Measurements from ENCODE around the gene SMNDC1. TPM values are rescaled to one million over a fixed set of nuclear protein-coding genes. Genes with fewer than 3 reads are reported as not detected.

Gene SMNDC1
- total RNA-seq, 1 donor from 2014 or later: 31.5 TPM

DNA sequence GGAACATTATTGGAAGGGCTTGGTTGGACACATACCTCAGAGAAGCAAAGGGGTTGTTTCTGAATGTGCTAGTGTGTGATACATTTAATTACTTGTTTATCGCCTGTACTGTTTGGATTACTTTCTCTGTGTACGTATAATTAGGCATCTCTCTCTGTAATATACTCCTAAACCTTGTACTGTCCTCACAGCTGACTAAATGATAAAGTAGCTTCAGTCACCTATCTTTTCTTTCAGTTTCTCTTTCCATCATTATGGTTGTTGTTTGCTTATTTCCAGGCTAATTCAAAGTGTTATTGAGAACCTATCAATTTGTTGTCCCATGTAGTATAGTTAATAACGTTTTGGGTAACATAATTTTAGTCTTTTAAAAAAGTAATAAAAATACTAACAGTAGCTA, 63.3 kb downstream of the SMNDC1 start:
- Histone ChIP-seq H3K27me3 (ENCODE audit: low read depth) (no peaks in the 10 kb centered on the region), H3K36me3 (peaks cover 7% of the 10 kb centered on the region), H3K4me1 (no peaks in the 10 kb centered on the region), H3K27ac (no peak overlapping the region), H3K4me3 (no peak overlapping the region), H3K9me3 (no peaks in the 10 kb centered on the region)
- TF ChIP-seq, protein P1, sequence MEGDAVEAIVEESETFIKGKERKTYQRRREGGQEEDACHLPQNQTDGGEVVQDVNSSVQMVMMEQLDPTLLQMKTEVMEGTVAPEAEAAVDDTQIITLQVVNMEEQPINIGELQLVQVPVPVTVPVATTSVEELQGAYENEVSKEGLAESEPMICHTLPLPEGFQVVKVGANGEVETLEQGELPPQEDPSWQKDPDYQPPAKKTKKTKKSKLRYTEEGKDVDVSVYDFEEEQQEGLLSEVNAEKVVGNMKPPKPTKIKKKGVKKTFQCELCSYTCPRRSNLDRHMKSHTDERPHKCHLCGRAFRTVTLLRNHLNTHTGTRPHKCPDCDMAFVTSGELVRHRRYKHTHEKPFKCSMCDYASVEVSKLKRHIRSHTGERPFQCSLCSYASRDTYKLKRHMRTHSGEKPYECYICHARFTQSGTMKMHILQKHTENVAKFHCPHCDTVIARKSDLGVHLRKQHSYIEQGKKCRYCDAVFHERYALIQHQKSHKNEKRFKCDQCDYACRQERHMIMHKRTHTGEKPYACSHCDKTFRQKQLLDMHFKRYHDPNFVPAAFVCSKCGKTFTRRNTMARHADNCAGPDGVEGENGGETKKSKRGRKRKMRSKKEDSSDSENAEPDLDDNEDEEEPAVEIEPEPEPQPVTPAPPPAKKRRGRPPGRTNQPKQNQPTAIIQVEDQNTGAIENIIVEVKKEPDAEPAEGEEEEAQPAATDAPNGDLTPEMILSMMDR (IDR thresholded peaks at IDR 0.05): no peak
- intact Hi-C loops (cut with DNase I): no loop called here
- ATAC-seq (no peak), DNase-seq (no peak)

Other genes starting within 250 kb of the SMNDC1 start
- gene MXI1, start 97.3 kb downstream of the SMNDC1 start, total RNA-seq: 33.3 TPM
- gene DUSP5, start 193.0 kb upstream of the SMNDC1 start, total RNA-seq: 8.9 TPM

Data from lower lobe of right lung (tissue), 2 donors.